ENCODE measurements around the gene MOGAT1. TPM values are rescaled to one million over a fixed set of nuclear protein-coding genes. Genes with fewer than 3 reads are reported as not detected.

MOGAT1 gene
- total RNA-seq, 1 donor, result not detected

DNA sequence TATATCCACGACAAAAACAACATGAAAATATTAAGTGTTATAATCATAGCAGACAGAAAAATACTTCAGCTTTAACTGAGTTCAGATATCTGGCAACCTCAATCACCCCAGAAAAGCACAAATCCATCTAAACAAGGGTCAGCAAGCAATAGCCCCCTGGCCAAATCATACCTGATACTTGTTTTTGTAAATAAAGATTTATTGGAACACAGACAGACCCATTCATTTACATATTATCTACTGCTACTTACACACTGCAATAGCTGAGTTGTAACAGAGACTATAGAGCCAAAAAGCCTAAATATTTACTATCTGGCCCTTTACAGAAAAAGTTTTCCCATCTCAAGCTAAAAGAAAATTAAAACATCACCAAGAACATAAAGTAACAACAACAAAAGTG is 28.3 kb upstream of the MOGAT1 start:
- H3K4me1 ChIP-seq (ENCODE audit: insufficient read depth, low read length), result no peaks in the 10 kb centered on the region
- no peaks in the 10 kb centered on the region for H3K79me2 ChIP-seq (ENCODE audit: insufficient read depth, low read length)
- H3K4me2 ChIP-seq (ENCODE audit: insufficient read depth, low read length), result no peak overlapping the region
- H3K4me3 ChIP-seq (ENCODE audit: insufficient read depth, low read length), result no peak overlapping the region
- H3K27ac ChIP-seq (ENCODE audit: low read depth, low read length), result no peak overlapping the region
- peaks cover 41% of the 10 kb centered on the region for H3K36me3 ChIP-seq (ENCODE audit: insufficient read depth, low read length)
- DNase-seq (ENCODE audit: insufficient read length, low spot score, missing footprints), result no peak
- H3K9me3 ChIP-seq (ENCODE audit: low read depth, low read length), result no peaks in the 10 kb centered on the region
- TF ChIP-seq, protein P1, sequence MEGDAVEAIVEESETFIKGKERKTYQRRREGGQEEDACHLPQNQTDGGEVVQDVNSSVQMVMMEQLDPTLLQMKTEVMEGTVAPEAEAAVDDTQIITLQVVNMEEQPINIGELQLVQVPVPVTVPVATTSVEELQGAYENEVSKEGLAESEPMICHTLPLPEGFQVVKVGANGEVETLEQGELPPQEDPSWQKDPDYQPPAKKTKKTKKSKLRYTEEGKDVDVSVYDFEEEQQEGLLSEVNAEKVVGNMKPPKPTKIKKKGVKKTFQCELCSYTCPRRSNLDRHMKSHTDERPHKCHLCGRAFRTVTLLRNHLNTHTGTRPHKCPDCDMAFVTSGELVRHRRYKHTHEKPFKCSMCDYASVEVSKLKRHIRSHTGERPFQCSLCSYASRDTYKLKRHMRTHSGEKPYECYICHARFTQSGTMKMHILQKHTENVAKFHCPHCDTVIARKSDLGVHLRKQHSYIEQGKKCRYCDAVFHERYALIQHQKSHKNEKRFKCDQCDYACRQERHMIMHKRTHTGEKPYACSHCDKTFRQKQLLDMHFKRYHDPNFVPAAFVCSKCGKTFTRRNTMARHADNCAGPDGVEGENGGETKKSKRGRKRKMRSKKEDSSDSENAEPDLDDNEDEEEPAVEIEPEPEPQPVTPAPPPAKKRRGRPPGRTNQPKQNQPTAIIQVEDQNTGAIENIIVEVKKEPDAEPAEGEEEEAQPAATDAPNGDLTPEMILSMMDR (IDR thresholded peaks at IDR 0.05; ENCODE audit: extremely low read depth, low read depth, low read length), result no peak
- H4K20me1 ChIP-seq (ENCODE audit: insufficient read depth, low read length), result no peaks in the 10 kb centered on the region
- no peak overlapping the region for H2AFZ ChIP-seq (ENCODE audit: low read length)
- no peaks in the 10 kb centered on the region for H3K27me3 ChIP-seq (ENCODE audit: insufficient read depth, low read length)

DNA sequence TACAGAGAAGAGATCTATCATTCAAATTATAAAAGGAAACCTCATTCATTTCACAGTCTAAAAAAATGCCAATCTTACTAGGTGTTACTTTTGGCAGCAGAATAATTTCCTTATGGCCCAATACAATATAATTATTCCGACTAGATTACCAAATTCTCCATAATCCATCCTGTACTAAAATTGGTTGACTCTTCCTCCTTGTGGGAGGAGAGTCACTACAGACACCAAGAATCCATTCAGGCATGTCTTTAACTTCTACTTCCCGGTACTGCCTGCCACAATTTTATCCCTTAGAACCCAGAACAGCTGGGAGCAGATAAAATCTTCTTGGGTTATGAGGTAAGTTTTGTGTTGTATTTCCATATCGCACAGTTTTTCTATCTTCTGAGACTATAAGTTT is 25.4 kb upstream of the MOGAT1 start:
- Histone ChIP-seq H3K27me3 (ENCODE audit: insufficient read depth, low read length) (no peaks in the 10 kb centered on the region), H3K4me1 (ENCODE audit: insufficient read depth, low read length) (no peaks in the 10 kb centered on the region), H4K20me1 (ENCODE audit: insufficient read depth, low read length) (no peaks in the 10 kb centered on the region), H3K27ac (ENCODE audit: low read depth, low read length) (no peak overlapping the region), H3K36me3 (ENCODE audit: insufficient read depth, low read length) (peaks cover 30% of the 10 kb centered on the region), H3K9me3 (ENCODE audit: low read depth, low read length) (no peaks in the 10 kb centered on the region), H3K79me2 (ENCODE audit: insufficient read depth, low read length) (peaks cover 19% of the 10 kb centered on the region), H3K4me2 (ENCODE audit: insufficient read depth, low read length) (no peak overlapping the region), H3K4me3 (ENCODE audit: insufficient read depth, low read length) (no peak overlapping the region), H2AFZ (ENCODE audit: low read length) (no peak overlapping the region)
- no peak for DNase-seq (ENCODE audit: insufficient read length, low spot score, missing footprints)
- TF ChIP-seq, protein P1 (IDR thresholded peaks at IDR 0.05; ENCODE audit: extremely low read depth, low read depth, low read length), result no peak

DNA sequence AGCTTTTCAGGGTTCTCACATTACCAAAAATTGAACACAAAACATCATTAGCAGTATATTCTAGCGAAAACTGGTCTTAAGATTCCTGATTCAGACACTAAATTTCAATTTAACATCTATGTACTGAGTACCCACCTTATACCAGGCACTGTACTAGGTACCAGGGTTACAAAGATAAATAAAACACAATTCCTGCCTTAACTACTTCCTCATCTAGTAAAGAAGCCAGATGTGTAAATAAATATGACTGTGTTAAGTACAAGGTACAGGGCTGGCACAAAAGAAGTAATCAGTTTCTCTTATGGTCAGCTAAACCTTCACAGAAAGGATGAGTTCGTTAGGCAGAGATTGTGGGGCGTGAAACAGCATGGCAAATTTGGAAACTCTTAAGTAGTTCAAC is 21.7 kb upstream of the MOGAT1 start:
- no peak for DNase-seq (ENCODE audit: insufficient read length, low spot score, missing footprints)
- H3K27ac ChIP-seq (ENCODE audit: low read depth, low read length), result no peak overlapping the region
- H3K36me3 ChIP-seq (ENCODE audit: insufficient read depth, low read length), result peaks cover 22% of the 10 kb centered on the region
- H3K79me2 ChIP-seq (ENCODE audit: insufficient read depth, low read length), result peaks cover 56% of the 10 kb centered on the region
- H4K20me1 ChIP-seq (ENCODE audit: insufficient read depth, low read length), result peaks cover 4% of the 10 kb centered on the region
- H3K4me3 ChIP-seq (ENCODE audit: insufficient read depth, low read length), result no peak overlapping the region
- no peaks in the 10 kb centered on the region for H3K27me3 ChIP-seq (ENCODE audit: insufficient read depth, low read length)
- no peaks in the 10 kb centered on the region for H3K9me3 ChIP-seq (ENCODE audit: low read depth, low read length)
- no peak overlapping the region for H3K4me2 ChIP-seq (ENCODE audit: insufficient read depth, low read length)
- H2AFZ ChIP-seq (ENCODE audit: low read length), result no peak overlapping the region
- TF ChIP-seq, protein P1 (IDR thresholded peaks at IDR 0.05; ENCODE audit: extremely low read depth, low read depth, low read length), result no peak
- peaks cover 7% of the 10 kb centered on the region for H3K4me1 ChIP-seq (ENCODE audit: insufficient read depth, low read length)

DNA sequence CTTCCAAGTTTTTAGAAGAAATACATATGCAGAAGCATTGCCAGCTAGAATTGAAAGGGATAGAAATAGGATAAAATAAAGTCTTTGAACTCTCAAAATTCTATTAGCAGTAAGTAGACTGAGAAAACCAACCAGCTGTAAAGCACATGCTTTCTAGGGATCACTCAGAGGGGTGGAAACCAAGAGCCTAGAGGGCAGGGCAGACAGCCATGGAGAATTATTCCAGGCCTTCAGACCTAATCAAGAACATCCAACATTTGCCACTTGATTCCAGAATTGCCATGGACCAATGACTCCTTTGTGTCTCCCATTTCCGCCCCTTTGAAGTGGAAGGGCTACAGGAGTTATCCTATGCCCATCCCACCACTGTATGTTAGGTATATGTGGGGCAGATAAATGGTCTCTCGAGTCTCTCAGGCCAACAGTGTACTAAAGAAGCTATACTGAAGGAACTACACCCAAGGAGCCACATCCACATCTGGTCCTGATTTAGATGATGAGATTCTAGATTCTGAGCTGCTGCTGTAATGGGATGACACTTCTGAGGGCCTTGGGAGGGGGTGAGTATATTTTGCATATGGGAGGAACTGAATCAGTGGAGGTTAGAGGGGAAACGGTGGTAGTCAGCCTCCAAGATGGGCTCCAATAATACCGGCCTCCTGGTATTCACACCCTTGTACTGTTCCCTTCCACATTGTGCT is 19.6 kb upstream of the MOGAT1 start:
- H3K4me2 ChIP-seq (ENCODE audit: insufficient read depth, low read length), result no peak overlapping the region
- TF ChIP-seq, protein P1 (IDR thresholded peaks at IDR 0.05; ENCODE audit: extremely low read depth, low read depth, low read length), result no peak
- DNase-seq (ENCODE audit: insufficient read length, low spot score, missing footprints), result no peak

More for the DNA sequence above, 19.6 kb upstream of the MOGAT1 start:
- peaks cover 72% of the 10 kb centered on the region for H3K79me2 ChIP-seq (ENCODE audit: insufficient read depth, low read length)
- H3K9me3 ChIP-seq (ENCODE audit: low read depth, low read length), result no peaks in the 10 kb centered on the region
- no peak overlapping the region for H3K27ac ChIP-seq (ENCODE audit: low read depth, low read length)
- no peak overlapping the region for H2AFZ ChIP-seq (ENCODE audit: low read length)
- no peak overlapping the region for H3K4me3 ChIP-seq (ENCODE audit: insufficient read depth, low read length)
- H3K36me3 ChIP-seq (ENCODE audit: insufficient read depth, low read length), result peaks cover 12% of the 10 kb centered on the region
- peaks cover 8% of the 10 kb centered on the region for H3K4me1 ChIP-seq (ENCODE audit: insufficient read depth, low read length)
- no peaks in the 10 kb centered on the region for H3K27me3 ChIP-seq (ENCODE audit: insufficient read depth, low read length)
- peaks cover 4% of the 10 kb centered on the region for H4K20me1 ChIP-seq (ENCODE audit: insufficient read depth, low read length)

All from osteoblast (primary cell).